NCI-H2171 (cell line): Measurements from ENCODE around the gene SSBP1.
"Not testable (repeated sequence)": the region's sequence is repeated elsewhere in the genome, so short reads cannot be mapped to it uniquely, and the experiment has no call there.

Experiments
- DNase-seq: peaks from one replicate; lab custom pipeline; 2025; lab: John Stamatoyannopoulos, UW

Gene SSBP1

DNA sequence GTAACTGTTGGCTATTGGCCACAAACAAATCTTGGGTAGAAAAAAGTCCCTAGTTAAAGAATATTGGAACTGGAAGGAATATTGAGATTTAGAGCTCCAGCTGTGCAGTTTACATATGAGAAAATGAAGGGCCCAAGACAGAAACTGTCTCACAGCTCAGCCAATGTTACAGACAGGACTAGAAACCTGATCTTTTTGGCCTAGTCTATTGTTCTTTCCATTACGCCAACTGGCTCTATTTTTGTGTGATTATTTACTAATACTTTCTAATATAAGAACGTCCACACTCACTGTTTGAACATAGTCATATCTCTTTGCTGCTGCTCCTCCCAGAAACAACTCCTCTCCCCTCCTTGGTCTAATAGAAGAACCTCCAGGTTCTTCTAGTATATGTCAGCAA lies 28.8 kb upstream of the SSBP1 start:
- DNase-seq: no peak

DNA sequence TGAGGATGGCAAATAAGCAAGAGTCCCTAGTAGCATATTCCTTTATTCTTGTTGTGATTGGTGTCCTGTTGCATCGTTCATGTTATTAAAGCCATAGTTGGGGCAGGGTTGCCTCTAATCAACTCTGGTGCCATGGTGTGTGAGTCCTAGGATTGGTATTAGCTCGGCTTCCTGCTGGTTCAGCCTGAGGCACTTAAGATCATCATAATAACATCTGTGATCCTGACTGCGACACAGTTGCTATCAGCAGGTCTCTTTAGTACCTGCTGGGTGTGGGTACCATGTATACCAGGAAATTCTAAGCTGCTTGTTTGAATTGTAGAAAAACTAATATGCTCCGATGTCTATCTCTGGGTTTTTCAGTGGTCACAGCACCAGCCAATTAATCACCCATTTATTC lies 28.4 kb upstream of the SSBP1 start:
- no peak for DNase-seq

DNA sequence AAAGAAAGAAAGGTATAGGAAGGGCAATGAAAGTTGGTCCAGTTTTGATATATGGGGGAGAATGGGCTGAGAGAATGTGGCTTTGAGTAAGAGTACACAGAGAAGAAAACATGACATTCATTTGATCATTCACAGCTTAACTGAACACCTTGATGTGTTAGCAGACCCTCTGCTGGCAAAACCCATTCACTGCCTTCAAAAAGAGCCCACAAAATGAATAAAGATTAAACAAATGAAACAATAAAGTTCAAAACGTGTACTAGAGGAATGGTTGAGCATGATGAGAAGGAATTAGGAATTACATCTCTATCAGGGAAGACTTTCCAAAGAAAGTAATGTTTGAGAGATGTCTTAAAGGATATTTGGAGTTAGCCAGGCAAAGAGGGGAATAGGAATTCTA lies 27.9 kb upstream of the SSBP1 start:
- DNase-seq: no peak

DNA sequence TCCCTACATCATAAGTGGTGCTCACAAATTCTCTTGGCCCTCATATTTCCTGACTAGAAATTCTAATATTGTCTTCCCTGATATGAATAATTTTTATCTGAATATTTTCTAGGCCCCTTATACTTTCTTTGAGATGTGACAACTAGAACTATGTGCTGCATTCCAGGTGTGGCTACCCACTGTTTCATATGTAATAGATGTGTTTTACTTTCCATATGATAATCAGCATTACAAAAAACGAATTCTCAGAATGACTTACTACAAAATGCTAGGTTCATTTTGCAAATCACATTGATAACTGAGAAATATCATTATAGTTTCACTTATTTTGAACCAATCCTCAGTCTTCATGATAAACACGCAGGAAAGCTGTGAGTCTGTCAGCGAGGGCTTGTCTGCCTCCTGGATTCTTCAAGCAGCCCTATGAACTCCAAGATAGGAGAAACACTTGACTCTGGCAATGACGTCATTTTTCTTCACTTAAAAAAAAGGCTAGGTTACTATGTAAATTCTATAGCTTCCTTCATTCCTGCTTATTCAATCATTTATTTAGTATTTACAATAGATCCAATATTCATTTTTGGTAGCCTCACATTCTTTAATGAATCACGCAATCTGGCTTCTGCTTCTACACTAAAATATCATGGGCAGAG lies 25.4 kb upstream of the SSBP1 start:
- no peak for DNase-seq

DNA sequence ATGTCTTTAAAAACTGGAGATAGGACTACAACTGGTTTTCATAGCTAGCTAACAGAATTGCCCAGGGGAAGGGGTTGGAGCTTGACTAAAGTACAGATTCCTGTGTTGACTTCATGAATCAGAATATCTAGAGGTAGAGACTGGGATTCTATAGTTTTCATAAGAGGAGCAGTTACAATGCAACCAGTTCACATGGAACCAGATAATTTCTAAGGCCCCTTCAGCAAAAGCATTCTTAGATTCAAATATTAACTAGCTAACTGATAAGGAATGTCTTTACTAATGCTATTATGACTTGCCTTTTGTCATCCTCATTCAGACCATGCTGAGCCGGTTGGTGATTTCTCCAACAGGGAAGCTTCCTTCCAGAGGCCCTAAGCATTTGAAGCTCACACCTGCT lies 24.3 kb upstream of the SSBP1 start:
- no peak for DNase-seq

DNA sequence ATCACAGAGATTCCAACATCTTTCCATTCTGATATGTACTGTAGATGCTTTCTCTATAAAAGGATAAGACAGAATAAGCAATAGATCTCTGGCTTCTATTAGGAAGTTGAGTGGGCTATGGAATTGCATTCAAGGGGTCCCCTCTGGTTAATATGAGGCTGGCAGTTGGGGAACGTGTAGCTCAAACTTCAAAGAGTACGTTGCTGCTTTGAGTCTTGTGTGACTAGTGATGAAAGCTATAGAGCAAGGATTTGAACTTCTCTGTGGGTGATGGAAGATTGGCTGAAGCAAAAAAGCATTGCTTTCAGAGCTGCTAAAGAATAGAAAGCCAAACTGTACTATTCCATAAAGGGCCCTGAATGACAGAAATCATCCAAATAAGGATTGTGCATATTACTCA lies 23.6 kb upstream of the SSBP1 start:
- no peak for DNase-seq

DNA sequence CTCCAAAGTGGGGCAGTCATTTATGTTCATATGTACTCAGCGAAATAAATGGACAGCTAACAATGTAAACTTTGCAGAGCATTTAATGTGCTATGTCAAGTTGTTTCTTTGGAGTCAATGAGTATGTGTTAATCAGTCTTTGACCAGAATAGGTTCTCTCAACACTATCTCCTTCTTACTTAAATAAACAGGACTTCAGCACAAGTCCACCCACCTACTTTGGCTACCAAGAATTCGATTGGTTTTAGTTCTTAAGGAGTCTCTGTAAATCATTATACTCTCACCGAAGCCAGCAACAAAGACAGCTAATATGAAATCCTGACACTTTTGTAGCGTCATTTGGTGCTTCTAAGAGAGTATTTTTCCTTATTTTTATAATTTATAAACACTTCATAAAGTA lies 23.1 kb upstream of the SSBP1 start:
- DNase-seq: no peak

DNA sequence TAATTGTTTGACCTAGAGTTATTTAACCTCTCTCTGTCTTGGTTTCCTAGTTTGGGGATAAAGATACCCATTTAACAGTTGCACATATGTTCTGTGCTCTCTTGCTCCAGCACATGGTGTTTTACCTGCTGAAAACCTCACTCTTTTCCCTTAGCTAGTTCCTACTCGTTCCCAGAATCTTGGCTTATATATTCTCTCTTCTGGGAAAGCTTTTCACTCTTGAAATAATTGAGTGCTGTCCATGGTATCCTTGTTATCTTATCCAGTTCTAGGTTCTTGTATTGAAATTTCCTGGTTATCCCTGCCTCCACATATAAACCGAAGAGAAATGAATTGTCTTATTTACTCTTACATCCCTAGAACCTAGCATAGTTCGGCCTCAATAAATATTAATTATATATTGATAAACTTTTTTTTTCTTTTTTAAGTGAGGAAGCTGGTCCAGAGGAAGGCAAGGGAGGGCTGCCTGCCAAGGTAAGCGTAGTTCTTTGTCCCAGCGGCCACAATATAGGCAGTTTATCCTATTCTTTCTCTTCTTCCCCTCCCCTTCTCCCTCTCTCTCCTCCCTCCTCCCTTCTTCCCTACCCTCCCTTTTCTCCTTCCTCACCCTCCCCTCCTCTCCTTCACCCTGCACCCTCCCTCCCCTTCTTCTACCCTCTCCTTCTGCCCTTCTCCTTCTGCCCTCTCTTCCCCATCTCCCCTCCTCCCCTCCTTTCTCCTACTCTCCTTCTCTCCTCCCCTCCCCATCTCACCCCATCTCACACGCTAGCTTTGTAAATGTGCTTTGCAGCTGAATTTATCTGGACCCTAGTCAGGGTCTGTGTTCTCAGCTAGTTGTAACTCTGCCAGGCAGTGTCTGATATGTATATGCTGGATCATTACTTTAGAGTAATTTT lies 22.1 kb upstream of the SSBP1 start:
- DNase-seq: no peak

DNA sequence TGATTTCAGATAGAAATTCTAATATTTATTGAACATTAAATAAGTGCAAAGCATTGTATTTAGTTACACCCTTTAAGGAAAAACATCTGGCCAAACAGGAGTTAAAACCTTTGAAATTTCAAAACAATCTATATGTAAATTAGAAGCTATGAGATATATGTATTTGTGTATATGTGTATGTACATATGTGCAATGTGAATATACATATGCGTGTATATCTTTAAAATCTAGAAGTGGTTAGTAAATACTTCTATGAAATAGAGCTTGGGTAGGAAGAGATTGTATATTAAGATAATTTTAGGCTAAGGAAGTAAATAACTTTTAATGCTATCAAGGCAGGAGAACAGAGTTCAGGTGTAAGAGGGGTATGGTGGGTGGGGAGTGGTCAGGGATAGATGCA lies 20.7 kb upstream of the SSBP1 start:
- DNase-seq: no peak

DNA sequence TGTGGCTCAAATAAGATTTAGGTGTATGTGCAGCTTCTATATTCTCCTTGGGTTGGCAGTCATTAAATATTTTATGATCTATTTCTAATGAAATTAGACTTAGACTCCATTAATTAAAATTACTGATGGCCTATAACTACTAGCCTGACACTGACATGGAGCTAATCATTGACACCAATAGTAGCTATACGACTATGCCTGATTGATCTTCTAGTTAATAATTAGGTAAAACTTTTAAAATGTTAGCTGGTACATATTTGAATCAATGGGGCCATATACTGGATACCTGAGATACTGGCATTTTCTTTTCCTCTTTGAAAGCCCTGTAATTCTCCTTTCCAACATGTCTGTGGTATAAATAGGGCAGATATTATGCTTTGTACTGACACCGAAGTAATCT lies 15.6 kb upstream of the SSBP1 start:
- no peak for DNase-seq

DNA sequence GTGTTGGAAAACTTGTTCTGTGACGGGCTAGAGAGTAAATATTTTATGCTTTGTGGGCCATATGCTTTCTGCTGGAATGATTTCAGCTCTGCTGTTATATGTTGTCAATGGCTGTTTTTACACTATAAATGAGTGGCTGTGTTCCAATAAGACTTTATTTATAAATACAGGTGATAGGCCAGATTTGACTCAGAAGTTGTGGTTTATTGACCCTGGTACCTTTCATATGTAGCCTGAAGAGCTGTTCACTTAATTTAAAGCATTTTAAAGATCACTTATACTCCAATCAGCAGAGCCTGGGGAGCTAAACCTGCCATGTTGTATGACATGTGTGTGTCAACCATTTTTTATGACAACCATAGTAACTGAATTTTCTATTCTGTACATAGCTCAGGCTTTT lies 9.1 kb upstream of the SSBP1 start:
- no peak for DNase-seq

DNA sequence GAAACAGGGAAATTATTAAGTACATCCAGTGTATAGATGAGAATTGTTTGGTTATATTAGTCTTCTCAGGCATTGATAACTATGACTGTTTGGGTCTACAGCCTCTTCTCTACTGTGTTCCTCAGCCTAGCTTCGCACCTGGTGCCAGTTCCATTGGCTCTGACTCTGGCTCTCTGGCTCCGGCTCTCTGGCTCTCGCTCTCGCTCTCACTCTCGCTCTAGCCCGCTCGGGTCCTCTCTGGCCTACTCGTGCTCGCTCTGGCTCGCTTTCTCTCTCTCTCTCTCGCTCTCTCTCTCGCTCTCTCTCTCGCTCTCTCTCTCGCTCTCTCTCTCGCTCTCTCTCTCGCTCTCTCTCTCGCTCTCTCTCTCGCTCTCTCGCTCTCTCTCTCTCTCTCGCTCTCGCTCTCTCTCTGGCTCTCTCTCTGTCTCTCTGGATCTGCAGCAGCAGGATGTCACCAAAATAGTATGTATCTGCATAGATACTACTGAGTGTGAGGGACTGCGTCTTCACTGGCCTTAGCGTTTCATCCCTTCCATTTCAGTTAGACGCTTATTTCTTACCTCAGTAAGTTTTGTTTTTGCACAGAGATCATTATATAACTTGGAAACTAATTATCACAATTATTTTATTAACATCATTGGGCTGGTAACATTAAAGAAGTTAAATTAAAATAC lies 6.5 kb upstream of the SSBP1 start:
- DNase-seq: no peak

DNA sequence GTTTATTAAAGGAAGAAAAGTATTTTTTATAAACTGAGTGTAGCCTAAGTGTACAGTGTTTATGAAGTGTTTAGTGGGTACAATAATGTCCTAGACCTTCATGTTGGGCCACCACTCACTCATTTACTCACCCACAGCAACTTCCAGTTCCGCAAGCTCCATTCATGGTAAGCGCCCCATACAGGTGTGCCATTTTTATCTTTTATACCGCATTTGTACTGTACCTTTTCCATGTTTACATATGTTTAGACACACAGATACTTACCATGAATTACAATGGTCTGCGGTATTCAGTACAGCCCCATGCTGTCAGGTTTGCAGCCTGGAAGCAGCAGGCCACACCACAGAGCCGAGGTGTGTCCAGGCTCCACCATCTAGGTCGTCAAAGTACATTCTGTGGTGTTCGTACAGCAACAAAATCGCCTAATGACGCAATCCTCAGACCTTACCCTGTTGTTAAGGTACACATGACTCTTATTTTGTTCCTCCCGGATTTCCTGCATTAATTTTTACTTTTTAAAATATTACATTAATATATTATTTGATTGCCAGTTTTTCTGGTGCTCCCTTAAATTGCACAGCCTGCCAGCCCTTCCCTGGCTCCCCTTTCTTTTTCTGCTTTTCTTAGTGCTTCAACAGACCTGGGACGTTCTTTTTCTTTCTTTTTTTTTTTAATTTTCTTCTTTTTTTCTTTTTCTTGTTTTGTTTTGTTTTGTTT lies 881 bp upstream of the SSBP1 start:
- no peak for DNase-seq

DNA sequence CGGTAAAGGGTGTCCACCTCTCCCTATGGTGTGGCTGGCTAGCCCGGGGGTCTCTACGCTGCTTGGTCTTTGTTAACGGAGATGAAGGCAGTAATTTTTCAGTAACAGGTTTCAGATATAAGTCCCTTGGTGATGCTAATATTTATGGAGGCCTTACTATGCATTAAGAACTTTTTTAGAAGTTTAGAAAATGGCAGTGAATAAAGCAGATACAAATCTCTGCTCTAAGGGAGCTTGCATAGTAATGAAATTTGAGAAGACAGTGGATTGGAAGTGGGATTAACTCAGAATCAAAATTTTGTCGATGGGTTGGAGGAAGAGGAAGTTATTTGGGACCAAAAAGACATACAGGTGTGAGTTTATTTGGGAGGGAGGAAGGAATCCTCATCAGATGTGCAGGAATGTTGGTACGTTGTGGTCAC lies 445 bp downstream of the SSBP1 start:
- DNase-seq: no peak

DNA sequence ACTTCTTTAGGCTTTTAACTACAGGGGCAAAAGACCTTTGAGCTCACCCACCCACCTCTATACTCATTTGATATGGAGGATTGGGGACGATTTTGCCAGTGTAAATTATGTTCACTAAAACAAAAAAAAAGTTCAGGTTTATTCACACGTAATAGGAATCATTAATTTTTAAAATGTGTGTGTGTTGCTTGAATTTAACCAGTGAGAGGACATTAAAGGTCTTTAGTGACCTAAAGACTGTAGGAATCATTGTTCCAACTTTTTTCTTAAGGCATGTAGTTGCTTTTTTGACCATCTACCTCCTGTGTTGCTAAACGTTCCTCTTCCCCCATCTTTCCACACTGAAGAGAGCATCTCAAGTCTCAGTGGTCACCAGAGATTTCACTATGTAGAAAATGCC lies 1.1 kb downstream of the SSBP1 start:
- DNase-seq: no peak

DNA sequence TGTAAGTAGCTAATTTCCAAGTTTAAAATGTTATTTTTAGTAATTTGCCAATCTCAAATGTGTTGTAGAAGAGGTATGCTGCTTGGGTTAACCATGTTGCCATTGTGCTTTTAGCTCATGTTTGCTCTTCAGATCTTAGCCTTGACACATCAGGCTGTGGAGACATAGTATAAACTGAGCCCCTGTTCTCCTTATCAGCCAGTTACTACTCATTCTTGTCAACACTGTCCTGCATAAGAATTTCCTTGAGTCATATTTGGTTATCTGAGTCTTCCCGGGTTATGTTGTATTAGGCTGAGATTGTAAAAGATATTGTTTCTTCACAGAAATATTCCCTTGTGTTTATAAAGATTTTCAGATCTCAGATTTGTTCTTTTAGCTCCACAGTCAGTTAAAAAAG lies 4.1 kb downstream of the SSBP1 start:
- no peak for DNase-seq

DNA sequence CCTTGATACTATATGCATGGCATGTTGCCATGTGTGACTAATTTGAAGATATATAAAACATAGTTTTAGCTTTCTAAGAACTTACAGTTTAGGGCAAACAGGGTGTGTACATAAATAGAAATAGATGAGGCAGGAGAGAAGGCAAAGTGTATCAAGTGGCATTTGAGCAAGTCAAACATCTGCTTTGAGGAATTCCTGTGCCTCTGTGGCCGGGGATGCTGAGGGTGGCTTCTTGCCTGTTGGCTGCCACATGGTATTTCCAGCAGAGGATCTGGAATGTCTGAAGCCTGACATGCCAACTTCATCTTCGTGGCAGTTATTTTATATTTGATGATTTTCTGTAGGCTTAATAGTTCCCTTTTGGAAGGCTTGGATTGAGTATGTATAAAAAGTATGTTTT lies 6.0 kb downstream of the SSBP1 start:
- no peak for DNase-seq

DNA sequence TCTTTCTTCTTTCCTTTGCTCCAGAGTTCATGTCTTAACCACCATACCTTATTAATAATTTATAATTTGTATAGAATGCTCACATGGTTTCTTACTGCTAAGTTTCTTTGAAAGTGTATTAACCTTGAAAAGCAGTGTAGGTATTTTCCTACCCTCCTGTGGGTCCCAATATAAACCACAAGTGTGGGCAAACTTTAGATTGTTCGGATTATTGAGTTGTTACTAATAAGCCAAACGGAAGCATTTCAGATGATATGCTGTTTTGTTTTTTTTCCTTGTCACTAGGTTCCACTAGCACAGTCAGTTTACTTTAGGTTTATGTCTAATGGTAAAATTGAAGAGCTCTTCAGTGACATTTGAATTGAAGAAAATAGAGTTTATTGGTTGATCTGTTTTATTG lies 10.2 kb downstream of the SSBP1 start:
- DNase-seq: no peak

DNA sequence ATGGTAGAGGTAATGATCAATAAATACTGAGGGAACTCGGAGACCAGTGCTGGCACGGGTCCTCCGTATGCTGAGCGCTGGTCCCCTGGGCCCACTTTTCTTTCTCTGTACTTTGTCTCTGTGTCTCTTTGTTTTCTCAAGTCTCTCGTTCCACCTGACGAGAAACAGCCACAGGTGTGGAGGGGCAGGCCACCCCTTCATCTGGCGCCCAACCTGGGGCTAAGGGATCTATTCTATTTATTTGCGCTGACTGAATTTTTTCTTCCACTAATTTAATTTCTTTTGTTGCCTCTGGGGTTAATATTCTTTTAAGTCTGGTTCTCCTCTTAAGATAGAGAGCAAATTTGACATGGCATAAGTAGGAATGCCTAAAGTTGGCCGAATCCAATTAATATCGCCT lies 13.7 kb downstream of the SSBP1 start:
- DNase-seq: not testable (repeated sequence)

DNA sequence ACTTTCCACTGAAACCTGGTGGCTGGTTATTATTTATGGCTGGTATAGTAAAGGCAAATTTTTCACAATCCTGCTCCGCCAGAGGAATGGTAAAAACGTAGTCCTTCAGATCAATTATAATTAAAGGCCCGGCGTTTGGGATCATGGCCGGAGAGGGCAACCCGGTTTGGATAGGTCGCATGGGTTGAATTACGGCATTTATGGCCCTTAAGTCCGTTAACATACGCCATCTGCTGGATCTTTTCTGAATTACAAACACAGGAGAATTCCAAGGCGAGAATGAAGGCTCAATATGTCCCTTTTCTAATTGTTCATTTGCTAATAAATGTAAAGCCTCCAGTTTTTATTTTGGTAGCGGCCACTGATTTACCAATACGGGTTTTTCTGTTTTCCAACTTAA lies 14.5 kb downstream of the SSBP1 start:
- DNase-seq: no peak

DNA sequence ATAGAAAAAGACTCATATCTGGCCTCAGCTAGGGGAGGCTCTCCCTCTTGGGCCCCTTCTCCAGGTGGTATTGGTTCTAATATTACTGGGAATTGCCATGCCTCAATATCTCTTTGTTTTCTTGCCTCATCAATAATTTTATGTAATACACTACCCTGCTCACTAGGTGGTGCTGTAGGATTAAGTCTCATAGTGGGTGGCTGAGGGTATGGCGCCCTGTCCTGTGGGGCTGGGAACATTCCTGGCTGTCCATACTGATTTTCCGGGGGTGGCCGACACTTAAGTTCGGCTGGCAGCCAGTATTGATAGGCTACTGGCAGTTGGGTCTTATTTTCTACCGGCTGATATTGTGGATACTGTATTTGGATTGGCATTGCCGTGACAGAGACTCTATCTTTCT lies 16.8 kb downstream of the SSBP1 start:
- peak; percentile 5 for DNase-seq

DNA sequence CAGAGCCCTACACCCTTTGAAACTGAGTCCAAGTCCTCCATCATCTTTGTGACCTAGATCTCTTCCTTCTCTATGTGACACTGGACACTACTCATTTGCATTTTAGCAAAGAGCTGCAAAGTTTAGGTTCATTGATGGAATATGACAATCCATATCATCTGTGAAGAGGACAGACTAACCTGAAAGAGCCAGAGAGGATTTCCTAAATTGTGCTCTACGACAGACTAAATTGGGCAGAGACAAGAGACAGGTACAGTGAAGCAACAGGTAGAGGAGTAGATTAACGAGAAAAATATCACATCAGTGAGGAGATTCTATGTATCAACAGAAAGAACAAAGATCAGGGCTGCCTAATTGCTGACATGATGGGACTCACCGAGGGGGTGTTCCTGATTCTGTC lies 25.6 kb downstream of the SSBP1 start, which contains the start of gene TAS2R3:
Gene TAS2R3 (plus strand): TSS at position 301 of the 400 bp plus-strand sequence. CDS start 62 bp downstream, at position 363.
- DNase-seq: no peak
